Liver (tissue), 9 donors: ENCODE measurements around the gene PPOX. TPM values are rescaled to one million over a fixed set of nuclear protein-coding genes. Genes with fewer than 3 reads are reported as not detected.

Experiments used
- DNase-seq: peaks from one replicate; pipeline ENCODE4 v3.0.0-alpha.2; 2017; ENCODE audit warnings: low spot score
- H3K27ac ChIP-seq, 2 donors: one replicate each; pipeline ENCODE4 v1.7.0; 2013; ENCODE audit warnings: inconsistent platforms in 2 of 2, low read length in 2 of 2, control low read depth in 1 of 2, low read depth in 1 of 2, mild to moderate bottlenecking in 1 of 2
- H3K27me3 ChIP-seq, 4 donors: one replicate each; pipeline versions ENCODE4 v1.6.1 to v1.7.0; 2013; ENCODE audit warnings: low read length in 3 of 4, inconsistent platforms in 1 of 4, mild to moderate bottlenecking in 1 of 4, moderate library complexity in 1 of 4; ENCODE audit not compliant: control insufficient read depth in 4 of 4, insufficient read depth in 4 of 4
- H3K36me3 ChIP-seq, 4 donors: one replicate each; pipeline versions ENCODE4 v1.6.1 to v1.7.0; 2013; ENCODE audit warnings: low read length in 3 of 4, mild to moderate bottlenecking in 3 of 4, low read depth in 1 of 4, moderate library complexity in 1 of 4; ENCODE audit not compliant: control insufficient read depth in 4 of 4, insufficient read depth in 3 of 4
- H3K4me1 ChIP-seq, 4 donors: one replicate each; pipeline versions ENCODE4 v1.6.1 to v1.7.0; 2013; ENCODE audit warnings: low read length in 3 of 4, mild to moderate bottlenecking in 3 of 4, moderate library complexity in 1 of 4; ENCODE audit not compliant: control insufficient read depth in 4 of 4, insufficient read depth in 4 of 4
- H3K4me3 ChIP-seq, 3 donors: one replicate each; pipeline versions ENCODE4 v1.6.1 to v1.7.0; 2013; ENCODE audit warnings: low read length in 3 of 3, control low read depth in 1 of 3, low read depth in 1 of 3, mild to moderate bottlenecking in 1 of 3
- H3K9ac ChIP-seq, 2 donors: one replicate each; pipeline ENCODE4 v1.7.0; 2013; ENCODE audit warnings: low read length in 2 of 2, mild to moderate bottlenecking in 2 of 2, moderate library complexity in 2 of 2, control low read depth in 1 of 2, low read depth in 1 of 2
- H3K9me3 ChIP-seq, 4 donors: one replicate each; pipeline versions ENCODE4 v1.6.1 to v1.7.0; 2013; ENCODE audit warnings: low read length in 3 of 4; ENCODE audit not compliant: control insufficient read depth in 4 of 4
- EGR1 ChIP-seq, 2 donors: IDR thresholded peaks; 2 replicates each; pipeline ENCODE4 v1.6.1; 2016 to 2018; ENCODE audit warnings: antibody characterized with exemption in 2 of 2, low read depth in 2 of 2
- FOXA1 ChIP-seq: IDR thresholded peaks from 2 replicates; pipeline ENCODE4 v1.6.1; 2016; ENCODE audit warnings: antibody characterized with exemption
- FOXA2 ChIP-seq: IDR thresholded peaks from 2 replicates; pipeline ENCODE4 v1.6.1; 2016; ENCODE audit warnings: antibody characterized with exemption
- GABPA ChIP-seq, 2 donors: IDR thresholded peaks in 1 of 2; conservative IDR thresholded peaks in 1 of 2; 2 replicates each; pipeline ENCODE4 v1.6.1; 2016; ENCODE audit warnings: antibody characterized with exemption in 2 of 2, mild to moderate bottlenecking in 1 of 2, moderate library complexity in 1 of 2
- HNF4A ChIP-seq, 2 donors: conservative IDR thresholded peaks; 2 replicates each; pipeline ENCODE4 v1.6.1; 2016; ENCODE audit warnings: antibody characterized with exemption in 2 of 2, mild to moderate bottlenecking in 2 of 2
- HNF4G ChIP-seq: IDR thresholded peaks from 2 replicates; pipeline ENCODE4 v1.6.1; 2016; ENCODE audit warnings: antibody characterized with exemption
- JUND ChIP-seq, 2 donors: IDR thresholded peaks; 2 replicates each; pipeline ENCODE4 v1.6.1; 2016; ENCODE audit warnings: antibody characterized with exemption in 2 of 2
- NR2F2 ChIP-seq: IDR thresholded peaks from 2 replicates; pipeline ENCODE4 v1.6.1; 2016; ENCODE audit warnings: antibody characterized with exemption
- RAD21 ChIP-seq, 2 donors: IDR thresholded peaks; 2 replicates each; pipeline ENCODE4 v1.6.1; 2016; ENCODE audit warnings: antibody characterized with exemption in 2 of 2, mild to moderate bottlenecking in 2 of 2
- RXRA ChIP-seq, 2 donors: IDR thresholded peaks; 2 replicates each; pipeline ENCODE4 v1.6.1; 2017 to 2018; ENCODE audit warnings: antibody characterized with exemption in 2 of 2, mild to moderate bottlenecking in 1 of 2
- SP1 ChIP-seq: IDR thresholded peaks from 2 replicates; pipeline ENCODE4 v1.6.1; 2018; ENCODE audit warnings: antibody characterized with exemption, mild to moderate bottlenecking
- TAF1 ChIP-seq: conservative IDR thresholded peaks from 2 replicates; pipeline ENCODE4 v1.6.1; 2016; ENCODE audit warnings: antibody characterized with exemption, mild to moderate bottlenecking
- YY1 ChIP-seq: IDR thresholded peaks from 2 replicates; pipeline ENCODE4 v1.6.1; 2016; ENCODE audit warnings: antibody characterized with exemption, mild to moderate bottlenecking
- ZBTB33 ChIP-seq: IDR thresholded peaks from 2 replicates; pipeline ENCODE4 v1.6.1; 2016; ENCODE audit warnings: antibody characterized with exemption
- WGBS: extraction: QIAGEN DNeasy Blood & Tissue Kit; methylation state at CpG from one replicate; pipeline ENCODE4 v1.1.7; 2013; 5-methylcytosine and 5-hydroxymethylcytosine counted together
- polyA plus RNA-seq, 2 donors: library from polyadenylated mRNA; stranded (reverse) in 1 of 2; unstranded in 1 of 2; fragments of 200-250 nt in 1 of 2; fragments of >200 nt in 1 of 2; fragmentation: Nextera tagmentation in 1 of 2; extraction: Ambion mirVana in 1 of 2; gene quantifications; one replicate each; pipeline versions ENCODE4 v1.2.1 to v1.2.3, GENCODE V29; 2013 to 2015
- total RNA-seq, 2 donors: library from RNA; depleted of rRNA; stranded (reverse); fragments of >200 nt; gene quantifications; one replicate each; pipeline ENCODE4 v1.2.3, GENCODE V29; 2014
- TF ChIP-seq, protein P1 (sequence below): fragments of 150-350 bp; IDR thresholded peaks from 2 replicates; pipeline ENCODE4 v1.5.1; 2017; ENCODE audit warnings: improper control_type of control experiment, low read depth, low read length; ENCODE audit not compliant: missing input control
- TF ChIP-seq, protein P2 (sequence below): IDR thresholded peaks from 2 replicates; pipeline ENCODE4 v1.6.1; 2016; ENCODE audit warnings: antibody characterized with exemption
- TF ChIP-seq, protein P3 (sequence below): IDR thresholded peaks from 2 replicates; pipeline ENCODE4 v1.6.1; 2016; ENCODE audit warnings: antibody characterized with exemption
- TF ChIP-seq, protein P4 (sequence below): IDR thresholded peaks from 2 replicates; pipeline ENCODE4 v1.6.1; 2016; ENCODE audit warnings: antibody characterized with exemption, mild to moderate bottlenecking
- donor health status: healthy.
- donor health status: healthy.
- donor health status: healthy.
- donor health status: healthy.
- donor health status: healthy.

PPOX gene
- total and polyA plus RNA-seq, 4 donors: 6.2 to 106 (median 7.9) TPM

GRCh38 chr1:161216945-161217712 lies 50.9 kb downstream of the PPOX start:
- DNase-seq: no peak
- Histone ChIP-seq H3K4me1 (peaks cover 9 to 43% (median 22%) of the 10 kb centered on the region in 4 donors), H3K4me3 (peak overlapping the region in 2 of 3 donors; percentile 10 to 29), H3K27ac (peak overlapping the region; percentile 86 to 100), H3K9me3 (no peaks in the 10 kb centered on the region), H3K27me3 (no peaks in the 10 kb centered on the region), H3K9ac (peak overlapping the region; percentile 30 to 70), H3K36me3 (peaks cover 10 to 24% (median 21%) of the 10 kb centered on the region in 4 donors)
- peak; percentile 80 for TF ChIP-seq ZBTB33
- TF ChIP-seq GABPA (IDR thresholded peaks at IDR 0.05 in 1 of 2, conservative IDR thresholded peaks at IDR 0.05 in 1 of 2): peak in 1 of 2 donors; percentile 37
- TF ChIP-seq SP1: peak; percentile 67
- TF ChIP-seq EGR1 (IDR thresholded peaks at IDR 0.05; ENCODE audit: low read depth in 2 of 2): peak in 1 of 2 donors; percentile 33
- TF ChIP-seq, protein P1, sequence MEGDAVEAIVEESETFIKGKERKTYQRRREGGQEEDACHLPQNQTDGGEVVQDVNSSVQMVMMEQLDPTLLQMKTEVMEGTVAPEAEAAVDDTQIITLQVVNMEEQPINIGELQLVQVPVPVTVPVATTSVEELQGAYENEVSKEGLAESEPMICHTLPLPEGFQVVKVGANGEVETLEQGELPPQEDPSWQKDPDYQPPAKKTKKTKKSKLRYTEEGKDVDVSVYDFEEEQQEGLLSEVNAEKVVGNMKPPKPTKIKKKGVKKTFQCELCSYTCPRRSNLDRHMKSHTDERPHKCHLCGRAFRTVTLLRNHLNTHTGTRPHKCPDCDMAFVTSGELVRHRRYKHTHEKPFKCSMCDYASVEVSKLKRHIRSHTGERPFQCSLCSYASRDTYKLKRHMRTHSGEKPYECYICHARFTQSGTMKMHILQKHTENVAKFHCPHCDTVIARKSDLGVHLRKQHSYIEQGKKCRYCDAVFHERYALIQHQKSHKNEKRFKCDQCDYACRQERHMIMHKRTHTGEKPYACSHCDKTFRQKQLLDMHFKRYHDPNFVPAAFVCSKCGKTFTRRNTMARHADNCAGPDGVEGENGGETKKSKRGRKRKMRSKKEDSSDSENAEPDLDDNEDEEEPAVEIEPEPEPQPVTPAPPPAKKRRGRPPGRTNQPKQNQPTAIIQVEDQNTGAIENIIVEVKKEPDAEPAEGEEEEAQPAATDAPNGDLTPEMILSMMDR: no peak
- peak; percentile 95 for TF ChIP-seq YY1
- TF ChIP-seq HNF4G: peak; percentile 18
- TF ChIP-seq HNF4A (conservative IDR thresholded peaks at IDR 0.05): peak; percentile 48 to 65
- TF ChIP-seq, protein P2, sequence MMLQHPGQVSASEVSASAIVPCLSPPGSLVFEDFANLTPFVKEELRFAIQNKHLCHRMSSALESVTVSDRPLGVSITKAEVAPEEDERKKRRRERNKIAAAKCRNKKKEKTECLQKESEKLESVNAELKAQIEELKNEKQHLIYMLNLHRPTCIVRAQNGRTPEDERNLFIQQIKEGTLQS: peak; percentile 85
- TF ChIP-seq RAD21 (IDR thresholded peaks at IDR 0.05): peak in 1 of 2 donors; percentile 15
- peak; percentile 65 for TF ChIP-seq TAF1
- TF ChIP-seq JUND (IDR thresholded peaks at IDR 0.05): peak in 1 of 2 donors; percentile 49
- no peak for TF ChIP-seq NR2F2
- TF ChIP-seq FOXA2: no peak
- peak; percentile 57 to 88 for TF ChIP-seq RXRA (IDR thresholded peaks at IDR 0.05)
- TF ChIP-seq, protein P3, sequence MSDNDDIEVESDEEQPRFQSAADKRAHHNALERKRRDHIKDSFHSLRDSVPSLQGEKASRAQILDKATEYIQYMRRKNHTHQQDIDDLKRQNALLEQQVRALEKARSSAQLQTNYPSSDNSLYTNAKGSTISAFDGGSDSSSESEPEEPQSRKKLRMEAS: peak; percentile 71
- TF ChIP-seq FOXA1: no peak
- TF ChIP-seq, protein P4, sequence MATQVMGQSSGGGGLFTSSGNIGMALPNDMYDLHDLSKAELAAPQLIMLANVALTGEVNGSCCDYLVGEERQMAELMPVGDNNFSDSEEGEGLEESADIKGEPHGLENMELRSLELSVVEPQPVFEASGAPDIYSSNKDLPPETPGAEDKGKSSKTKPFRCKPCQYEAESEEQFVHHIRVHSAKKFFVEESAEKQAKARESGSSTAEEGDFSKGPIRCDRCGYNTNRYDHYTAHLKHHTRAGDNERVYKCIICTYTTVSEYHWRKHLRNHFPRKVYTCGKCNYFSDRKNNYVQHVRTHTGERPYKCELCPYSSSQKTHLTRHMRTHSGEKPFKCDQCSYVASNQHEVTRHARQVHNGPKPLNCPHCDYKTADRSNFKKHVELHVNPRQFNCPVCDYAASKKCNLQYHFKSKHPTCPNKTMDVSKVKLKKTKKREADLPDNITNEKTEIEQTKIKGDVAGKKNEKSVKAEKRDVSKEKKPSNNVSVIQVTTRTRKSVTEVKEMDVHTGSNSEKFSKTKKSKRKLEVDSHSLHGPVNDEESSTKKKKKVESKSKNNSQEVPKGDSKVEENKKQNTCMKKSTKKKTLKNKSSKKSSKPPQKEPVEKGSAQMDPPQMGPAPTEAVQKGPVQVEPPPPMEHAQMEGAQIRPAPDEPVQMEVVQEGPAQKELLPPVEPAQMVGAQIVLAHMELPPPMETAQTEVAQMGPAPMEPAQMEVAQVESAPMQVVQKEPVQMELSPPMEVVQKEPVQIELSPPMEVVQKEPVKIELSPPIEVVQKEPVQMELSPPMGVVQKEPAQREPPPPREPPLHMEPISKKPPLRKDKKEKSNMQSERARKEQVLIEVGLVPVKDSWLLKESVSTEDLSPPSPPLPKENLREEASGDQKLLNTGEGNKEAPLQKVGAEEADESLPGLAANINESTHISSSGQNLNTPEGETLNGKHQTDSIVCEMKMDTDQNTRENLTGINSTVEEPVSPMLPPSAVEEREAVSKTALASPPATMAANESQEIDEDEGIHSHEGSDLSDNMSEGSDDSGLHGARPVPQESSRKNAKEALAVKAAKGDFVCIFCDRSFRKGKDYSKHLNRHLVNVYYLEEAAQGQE: peak; percentile 16
- WGBS: 20% methylated on average over 7 of the region's 7 CpGs
